ENCODE measurements around the gene NCAM2. TPM values are rescaled to one million over a fixed set of nuclear protein-coding genes. Genes with fewer than 3 reads are reported as not detected.

Gene NCAM2
- total RNA-seq, 4 donors from 2014 or later, result 0.96 to 1.6 TPM; not detected in 2

DNA sequence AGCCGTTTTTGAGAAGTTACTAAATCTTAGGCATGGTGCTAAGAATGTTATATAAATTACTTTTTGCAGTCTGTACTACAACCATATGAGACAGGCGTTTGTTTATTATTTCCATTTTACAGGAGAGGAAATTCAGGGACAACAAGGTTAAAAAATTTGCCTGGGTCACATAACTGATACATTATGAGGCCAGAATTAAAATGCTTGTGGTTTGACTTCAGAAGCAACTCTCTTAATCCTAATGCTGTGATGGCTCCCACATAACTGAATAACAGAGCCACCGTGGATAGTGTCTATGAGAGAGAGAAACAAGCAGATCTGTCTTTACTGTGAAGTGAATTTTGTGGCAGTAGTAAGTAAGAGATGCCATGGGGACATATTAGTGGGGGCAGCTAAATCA, 184.9 kb downstream of the NCAM2 start:
- WGBS, 2 donors (ENCODE audit: low coverage in 1 of 2), result 55 to 76% methylated on average over 2 to 3 of the region's 3 CpGs
- H3K27ac ChIP-seq, result no peak overlapping the region
- no peak for DNase-seq
- H3K27me3 ChIP-seq, result no peaks in the 10 kb centered on the region
- H3K9me3 ChIP-seq, result no peaks in the 10 kb centered on the region
- H3K4me3 ChIP-seq, result no peak overlapping the region
- TF ChIP-seq POLR2A (IDR thresholded peaks at IDR 0.05) (no peak), POLR2AphosphoS5 (IDR thresholded peaks at IDR 0.05) (no peak), EP300 (IDR thresholded peaks at IDR 0.05; ENCODE audit: low read depth) (no peak)
- TF ChIP-seq, protein P1, sequence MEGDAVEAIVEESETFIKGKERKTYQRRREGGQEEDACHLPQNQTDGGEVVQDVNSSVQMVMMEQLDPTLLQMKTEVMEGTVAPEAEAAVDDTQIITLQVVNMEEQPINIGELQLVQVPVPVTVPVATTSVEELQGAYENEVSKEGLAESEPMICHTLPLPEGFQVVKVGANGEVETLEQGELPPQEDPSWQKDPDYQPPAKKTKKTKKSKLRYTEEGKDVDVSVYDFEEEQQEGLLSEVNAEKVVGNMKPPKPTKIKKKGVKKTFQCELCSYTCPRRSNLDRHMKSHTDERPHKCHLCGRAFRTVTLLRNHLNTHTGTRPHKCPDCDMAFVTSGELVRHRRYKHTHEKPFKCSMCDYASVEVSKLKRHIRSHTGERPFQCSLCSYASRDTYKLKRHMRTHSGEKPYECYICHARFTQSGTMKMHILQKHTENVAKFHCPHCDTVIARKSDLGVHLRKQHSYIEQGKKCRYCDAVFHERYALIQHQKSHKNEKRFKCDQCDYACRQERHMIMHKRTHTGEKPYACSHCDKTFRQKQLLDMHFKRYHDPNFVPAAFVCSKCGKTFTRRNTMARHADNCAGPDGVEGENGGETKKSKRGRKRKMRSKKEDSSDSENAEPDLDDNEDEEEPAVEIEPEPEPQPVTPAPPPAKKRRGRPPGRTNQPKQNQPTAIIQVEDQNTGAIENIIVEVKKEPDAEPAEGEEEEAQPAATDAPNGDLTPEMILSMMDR (IDR thresholded peaks at IDR 0.05), result no peak
- in situ Hi-C loops (cut with MboI; ENCODE audit: low pct_ligation_motif_present in 1 of 4, low pct_unique_long_range_greater_than_20kb in 1 of 4, low sequenced_read_pairs in 3 of 4) (no loop called here), intact Hi-C loops (cut with DNase I; ENCODE audit: low total_unique reads) (no loop called here)
- no peaks in the 10 kb centered on the region for H3K4me1 ChIP-seq
- H3K36me3 ChIP-seq, result no peaks in the 10 kb centered on the region

DNA sequence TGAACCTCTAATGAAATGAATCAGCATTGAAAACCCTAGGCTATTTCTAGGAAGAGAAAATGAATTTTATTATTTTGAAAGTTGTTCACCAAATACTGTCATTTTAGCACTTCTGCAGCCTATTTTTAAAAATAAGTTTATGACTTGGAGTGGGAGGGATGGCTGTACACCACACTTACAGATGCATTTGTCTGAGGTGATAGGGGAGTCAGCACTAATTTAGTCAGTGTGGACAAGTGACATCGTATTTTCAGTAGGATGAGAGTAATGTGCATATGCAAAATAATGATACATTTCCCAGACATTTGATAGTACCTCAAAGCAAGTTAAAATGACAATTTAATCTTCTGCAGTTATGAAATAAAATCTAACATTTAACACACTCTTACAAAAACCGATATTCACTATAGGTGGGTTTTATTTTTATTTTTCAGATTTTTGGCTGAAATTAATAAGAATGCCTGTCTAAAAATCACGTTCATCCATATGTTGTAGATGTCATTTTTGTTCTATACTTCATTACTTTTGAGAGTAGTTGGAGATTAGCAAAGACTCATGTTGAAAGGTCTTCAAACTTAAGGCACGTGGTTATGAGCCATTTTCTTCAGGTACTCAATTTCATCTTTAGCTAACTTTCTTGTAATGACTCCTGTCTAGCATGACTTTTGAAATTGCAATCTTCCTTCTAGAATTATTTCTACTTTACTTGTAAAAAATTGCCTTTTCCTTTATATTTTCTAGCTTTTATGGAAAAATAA, 186.7 kb downstream of the NCAM2 start:
- whole genome bisulfite sequencing, 2 donors (ENCODE audit: low coverage in 1 of 2), result 60 to 72% methylated on average over 4 of the region's 4 CpGs
- intact Hi-C loops (cut with DNase I; ENCODE audit: low total_unique reads), result no loop called here
- no peak for DNase-seq

DNA sequence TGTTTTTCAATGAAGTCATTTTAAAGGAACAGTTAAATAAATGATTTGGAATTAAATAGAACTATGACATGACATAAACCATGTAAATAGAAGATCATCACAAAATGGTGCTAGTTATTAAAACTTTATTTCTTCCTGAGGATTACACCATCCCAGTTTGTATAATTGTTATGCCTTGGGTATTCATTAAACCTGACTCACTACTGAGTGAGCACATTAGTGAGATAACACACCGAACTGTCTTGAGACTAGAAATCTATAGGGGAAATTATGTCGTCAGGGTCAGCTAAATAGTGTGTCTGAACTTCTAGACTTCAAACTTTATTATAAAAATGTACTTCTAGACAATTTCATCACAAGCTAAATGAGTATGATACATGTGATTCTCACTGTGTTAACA, 189.4 kb downstream of the NCAM2 start:
- no peak overlapping the region for H3K27ac ChIP-seq
- no peak overlapping the region for H3K4me3 ChIP-seq
- H3K27me3 ChIP-seq, result no peaks in the 10 kb centered on the region
- H3K9me3 ChIP-seq, result no peaks in the 10 kb centered on the region
- WGBS, 2 donors (ENCODE audit: low coverage in 1 of 2), result 59 to 73% methylated on average over 2 of the region's 2 CpGs
- TF ChIP-seq EP300 (IDR thresholded peaks at IDR 0.05; ENCODE audit: low read depth) (no peak), POLR2AphosphoS5 (IDR thresholded peaks at IDR 0.05) (no peak), POLR2A (IDR thresholded peaks at IDR 0.05) (no peak)
- TF ChIP-seq, protein P1 (IDR thresholded peaks at IDR 0.05), result no peak
- intact Hi-C loops (cut with DNase I; ENCODE audit: low total_unique reads), result no loop called here
- in situ Hi-C loops (cut with MboI; ENCODE audit: low pct_ligation_motif_present in 1 of 4, low pct_unique_long_range_greater_than_20kb in 1 of 4, low sequenced_read_pairs in 3 of 4), result no loop called here
- H3K4me1 ChIP-seq, result no peaks in the 10 kb centered on the region
- no peaks in the 10 kb centered on the region for H3K36me3 ChIP-seq
- no peak for DNase-seq

More for the DNA sequence above, 186.7 kb downstream of the NCAM2 start:
- Histone ChIP-seq H3K9me3 (no peaks in the 10 kb centered on the region), H3K4me3 (no peak overlapping the region), H3K36me3 (no peaks in the 10 kb centered on the region), H3K4me1 (no peaks in the 10 kb centered on the region), H3K27me3 (no peaks in the 10 kb centered on the region), H3K27ac (no peak overlapping the region)
- no peak for TF ChIP-seq POLR2AphosphoS5 (IDR thresholded peaks at IDR 0.05)
- no peak for TF ChIP-seq EP300 (IDR thresholded peaks at IDR 0.05; ENCODE audit: low read depth)
- TF ChIP-seq, protein P1 (IDR thresholded peaks at IDR 0.05), result no peak
- no peak for TF ChIP-seq POLR2A (IDR thresholded peaks at IDR 0.05)
- in situ Hi-C loops (cut with MboI; ENCODE audit: low pct_ligation_motif_present in 1 of 4, low pct_unique_long_range_greater_than_20kb in 1 of 4, low sequenced_read_pairs in 3 of 4), result no loop called here

DNA sequence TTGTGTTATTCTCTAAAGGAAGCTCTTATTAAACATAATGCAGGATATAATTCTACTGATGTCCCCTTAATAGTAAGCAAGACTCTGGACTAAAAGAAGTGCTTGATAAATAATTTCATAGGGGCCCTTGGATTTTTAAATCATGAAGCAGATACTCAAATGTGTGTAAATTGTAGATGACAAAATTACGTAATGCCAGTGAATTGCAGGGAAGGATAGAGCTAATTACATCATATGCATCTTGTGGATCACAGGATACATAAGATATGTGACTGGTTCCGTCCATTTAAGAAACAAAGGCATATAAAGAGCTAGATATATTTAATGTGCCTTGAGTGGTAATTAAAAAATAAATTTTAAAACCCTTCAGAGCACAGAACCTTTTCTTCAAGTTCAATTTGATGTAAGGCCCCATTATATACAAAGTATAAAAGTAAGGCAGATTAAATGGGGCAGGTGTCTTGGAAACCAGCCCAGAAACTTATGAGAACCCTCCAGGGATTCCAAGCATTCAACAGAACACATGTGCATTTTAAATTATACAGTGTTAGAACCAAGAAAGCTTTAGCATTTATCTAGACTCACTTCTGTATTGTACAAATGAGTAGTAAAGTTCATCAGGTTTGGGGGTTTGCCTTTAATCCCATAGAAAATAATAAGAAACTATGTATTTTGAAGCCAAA, 190.4 kb downstream of the NCAM2 start:
- in situ Hi-C loops (cut with MboI; ENCODE audit: low pct_ligation_motif_present in 1 of 4, low pct_unique_long_range_greater_than_20kb in 1 of 4, low sequenced_read_pairs in 3 of 4), result no loop called here
- no peak for DNase-seq
- Histone ChIP-seq H3K9me3 (no peaks in the 10 kb centered on the region), H3K4me1 (no peaks in the 10 kb centered on the region), H3K36me3 (no peaks in the 10 kb centered on the region), H3K27me3 (no peaks in the 10 kb centered on the region), H3K27ac (no peak overlapping the region), H3K4me3 (no peak overlapping the region)
- WGBS, 2 donors (ENCODE audit: low coverage in 1 of 2), result 64 to 65% methylated on average over 2 of the region's 2 CpGs
- intact Hi-C loops (cut with DNase I; ENCODE audit: low total_unique reads), result no loop called here
- TF ChIP-seq, protein P1 (IDR thresholded peaks at IDR 0.05), result no peak
- no peak for TF ChIP-seq POLR2A (IDR thresholded peaks at IDR 0.05)
- no peak for TF ChIP-seq EP300 (IDR thresholded peaks at IDR 0.05; ENCODE audit: low read depth)
- no peak for TF ChIP-seq POLR2AphosphoS5 (IDR thresholded peaks at IDR 0.05)
